Body of pancreas (tissue), 4 donors: ENCODE measurements around the gene BACH2.

Experiments used
- POLR2A ChIP-seq, 3 donors: fragments of 450-650 bp; IDR thresholded peaks; one replicate each; pipeline ENCODE4 v1.6.1; 2016; ENCODE audit warnings: antibody characterized with exemption in 3 of 3, mild to moderate bottlenecking in 2 of 3
- TF ChIP-seq, protein P1 (sequence below), 7 experiments: fragments of 450-650 bp in 4 of 7; fragments of 200-600 bp in 3 of 7; sonication (generic) in 3 of 7; IDR thresholded peaks; one replicate each; pipeline ENCODE4 v1.5.1; 2016 to 2019; ENCODE audit warnings: antibody characterized with exemption in 7 of 7

DNA sequence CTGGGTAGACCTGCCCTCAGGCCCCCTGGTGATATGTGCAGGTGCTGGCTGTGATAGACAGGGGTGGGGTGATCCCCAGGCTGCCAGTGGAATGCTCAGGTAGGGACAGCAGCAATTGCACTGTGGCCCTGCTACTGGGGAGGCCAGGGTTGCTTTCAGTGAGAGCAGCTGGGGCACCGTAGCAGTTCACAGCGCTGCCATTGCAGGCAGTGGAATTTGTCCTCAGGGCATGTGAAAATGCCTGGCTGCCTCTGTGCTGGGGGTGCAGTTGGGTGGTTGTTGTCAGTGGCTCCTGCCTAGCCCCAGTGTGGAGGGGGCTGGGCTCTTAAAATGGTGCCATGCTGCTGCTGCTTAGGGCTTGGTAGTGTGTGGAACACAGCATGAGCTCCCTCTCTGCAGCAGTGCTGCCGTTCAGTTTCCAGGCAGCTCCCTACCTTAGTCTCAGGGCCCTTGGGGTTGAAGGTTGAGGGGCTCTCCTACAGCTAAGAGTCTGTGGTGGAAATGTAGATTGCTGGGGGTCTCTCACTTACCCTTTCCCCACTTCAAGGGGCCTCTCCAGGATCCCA, 378.8 kb downstream of the BACH2 start:
- TF ChIP-seq, protein P1, sequence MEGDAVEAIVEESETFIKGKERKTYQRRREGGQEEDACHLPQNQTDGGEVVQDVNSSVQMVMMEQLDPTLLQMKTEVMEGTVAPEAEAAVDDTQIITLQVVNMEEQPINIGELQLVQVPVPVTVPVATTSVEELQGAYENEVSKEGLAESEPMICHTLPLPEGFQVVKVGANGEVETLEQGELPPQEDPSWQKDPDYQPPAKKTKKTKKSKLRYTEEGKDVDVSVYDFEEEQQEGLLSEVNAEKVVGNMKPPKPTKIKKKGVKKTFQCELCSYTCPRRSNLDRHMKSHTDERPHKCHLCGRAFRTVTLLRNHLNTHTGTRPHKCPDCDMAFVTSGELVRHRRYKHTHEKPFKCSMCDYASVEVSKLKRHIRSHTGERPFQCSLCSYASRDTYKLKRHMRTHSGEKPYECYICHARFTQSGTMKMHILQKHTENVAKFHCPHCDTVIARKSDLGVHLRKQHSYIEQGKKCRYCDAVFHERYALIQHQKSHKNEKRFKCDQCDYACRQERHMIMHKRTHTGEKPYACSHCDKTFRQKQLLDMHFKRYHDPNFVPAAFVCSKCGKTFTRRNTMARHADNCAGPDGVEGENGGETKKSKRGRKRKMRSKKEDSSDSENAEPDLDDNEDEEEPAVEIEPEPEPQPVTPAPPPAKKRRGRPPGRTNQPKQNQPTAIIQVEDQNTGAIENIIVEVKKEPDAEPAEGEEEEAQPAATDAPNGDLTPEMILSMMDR (IDR thresholded peaks at IDR 0.05), result no peak
- TF ChIP-seq POLR2A (IDR thresholded peaks at IDR 0.05), result no peak
